ENCODE results near the gene TFAP2C. TPM values are rescaled to one million over a fixed set of nuclear protein-coding genes. Genes with fewer than 3 reads are reported as not detected.

Gene TFAP2C
- total RNA-seq, 2 donors from 2014 or later, result 0.31 to 1.8 TPM

GRCh38 chr20:56673450-56673849 lies 44.3 kb downstream of the TFAP2C start:
- no peak overlapping the region for H3K4me3 Mint-ChIP-seq
- no peaks in the 10 kb centered on the region for H3K36me3 ChIP-seq (ENCODE audit: control insufficient read depth, insufficient read depth, low read length)
- no peak overlapping the region for H3K4me3 ChIP-seq (ENCODE audit: low read length)
- no peaks in the 10 kb centered on the region for H3K9me3 ChIP-seq (ENCODE audit: control insufficient read depth, low read length)
- peaks cover 8% of the 10 kb centered on the region for H3K27me3 Mint-ChIP-seq (ENCODE audit: insufficient read depth)
- no peaks in the 10 kb centered on the region for H3K9me3 Mint-ChIP-seq
- 85 to 87% methylated on average over 5 of the region's 5 CpGs for WGBS, 2 experiments (ENCODE audit: insufficient coverage in 1 of 2, insufficient read length in 1 of 2)
- TF ChIP-seq CTCF (conservative IDR thresholded peaks at IDR 0.05), result no peak
- DNase-seq, result no peak
- no peaks in the 10 kb centered on the region for H3K27me3 ChIP-seq (ENCODE audit: control insufficient read depth, insufficient read depth, low read length, poor library complexity, severe bottlenecking)
- H3K36me3 Mint-ChIP-seq (ENCODE audit: low read depth), result no peaks in the 10 kb centered on the region
- H3K4me1 Mint-ChIP-seq, result no peaks in the 10 kb centered on the region
- no peak overlapping the region for H3K27ac Mint-ChIP-seq
- H3K4me1 ChIP-seq (ENCODE audit: control insufficient read depth, insufficient read depth, low read length), result no peaks in the 10 kb centered on the region
- H3K27ac ChIP-seq (ENCODE audit: low read depth, low read length), result no peak overlapping the region
- H3K9ac ChIP-seq (ENCODE audit: extremely low read depth, low read length, poor library complexity, severe bottlenecking), result no peak overlapping the region

- Histone ChIP-seq H3K27me3 (ENCODE audit: control insufficient read depth, insufficient read depth, low read length, poor library complexity, severe bottlenecking) (no peaks in the 10 kb centered on the region), H3K9me3 (ENCODE audit: control insufficient read depth, low read length) (no peaks in the 10 kb centered on the region), H3K9ac (ENCODE audit: extremely low read depth, low read length, poor library complexity, severe bottlenecking) (no peak overlapping the region), H3K36me3 (ENCODE audit: control insufficient read depth, insufficient read depth, low read length) (no peaks in the 10 kb centered on the region), H3K27ac (ENCODE audit: low read depth, low read length) (no peak overlapping the region), H3K4me1 (ENCODE audit: control insufficient read depth, insufficient read depth, low read length) (no peaks in the 10 kb centered on the region), H3K4me3 (ENCODE audit: low read length) (no peak overlapping the region)
- Mint-ChIP-seq H3K36me3 (ENCODE audit: low read depth) (no peaks in the 10 kb centered on the region), H3K9me3 (no peaks in the 10 kb centered on the region), H3K4me1 (no peaks in the 10 kb centered on the region), H3K4me3 (no peak overlapping the region), H3K27ac (no peak overlapping the region), H3K27me3 (ENCODE audit: insufficient read depth) (peaks cover 15% of the 10 kb centered on the region)
- no peak for DNase-seq
- no peak for TF ChIP-seq CTCF (conservative IDR thresholded peaks at IDR 0.05)
- WGBS, 2 experiments (ENCODE audit: insufficient coverage in 1 of 2, insufficient read length in 1 of 2), result 91 to 95% methylated on average over 10 to 12 of the region's 12 CpGs
These were observed 46.9 kb downstream of the TFAP2C start for GRCh38 chr20:56676001-56676400.

GRCh38 chr20:56676679-56677078 lies 47.6 kb downstream of the TFAP2C start:
- Histone ChIP-seq H3K9me3 (ENCODE audit: control insufficient read depth, low read length) (no peaks in the 10 kb centered on the region), H3K4me1 (ENCODE audit: control insufficient read depth, insufficient read depth, low read length) (no peaks in the 10 kb centered on the region), H3K4me3 (ENCODE audit: low read length) (no peak overlapping the region), H3K27me3 (ENCODE audit: control insufficient read depth, insufficient read depth, low read length, poor library complexity, severe bottlenecking) (no peaks in the 10 kb centered on the region), H3K9ac (ENCODE audit: extremely low read depth, low read length, poor library complexity, severe bottlenecking) (no peak overlapping the region), H3K27ac (ENCODE audit: low read depth, low read length) (no peak overlapping the region), H3K36me3 (ENCODE audit: control insufficient read depth, insufficient read depth, low read length) (no peaks in the 10 kb centered on the region)
- TF ChIP-seq CTCF (conservative IDR thresholded peaks at IDR 0.05), result no peak
- Mint-ChIP-seq H3K4me3 (no peak overlapping the region), H3K27me3 (ENCODE audit: insufficient read depth) (peaks cover 15% of the 10 kb centered on the region), H3K4me1 (no peaks in the 10 kb centered on the region), H3K27ac (no peak overlapping the region), H3K36me3 (ENCODE audit: low read depth) (no peaks in the 10 kb centered on the region), H3K9me3 (no peaks in the 10 kb centered on the region)
- 71 to 86% methylated on average over 6 to 10 of the region's 10 CpGs for WGBS, 2 experiments (ENCODE audit: insufficient coverage in 1 of 2, insufficient read length in 1 of 2)
- no peak for DNase-seq

Data from endodermal cell (in vitro differentiated cells).